ENCODE data around the gene PLEKHH2. TPM values are rescaled to one million over a fixed set of nuclear protein-coding genes. Genes with fewer than 3 reads are reported as not detected.

The PLEKHH2 gene
- total RNA-seq, 1 donor from 2014 or later: 2.1 TPM

- no peaks in the 10 kb centered on the region for H3K4me1 Mint-ChIP-seq
- no peak overlapping the region for H3K27ac Mint-ChIP-seq (ENCODE audit: unreplicated experiment)
- no peaks in the 10 kb centered on the region for H3K9me3 Mint-ChIP-seq
- H3K4me3 Mint-ChIP-seq: no peak overlapping the region
- H3K27me3 Mint-ChIP-seq (ENCODE audit: low read depth): no peaks in the 10 kb centered on the region
- no peaks in the 10 kb centered on the region for H3K36me3 Mint-ChIP-seq (ENCODE audit: low read depth)
- no peak for DNase-seq (ENCODE audit: low read depth, low spot score)
- no peak for TF ChIP-seq CTCF (conservative IDR thresholded peaks at IDR 0.05)
Observed at GRCh38 chr2:43707255-43708015, 70.4 kb downstream of the PLEKHH2 start.

GRCh38 chr2:43708178-43708577, 71.1 kb downstream of the PLEKHH2 start:
- Mint-ChIP-seq H3K36me3 (ENCODE audit: low read depth) (no peaks in the 10 kb centered on the region), H3K27me3 (ENCODE audit: low read depth) (no peaks in the 10 kb centered on the region), H3K4me1 (no peaks in the 10 kb centered on the region), H3K4me3 (no peak overlapping the region), H3K9me3 (no peaks in the 10 kb centered on the region), H3K27ac (ENCODE audit: unreplicated experiment) (no peak overlapping the region)
- TF ChIP-seq CTCF (conservative IDR thresholded peaks at IDR 0.05): no peak
- no peak for DNase-seq (ENCODE audit: low read depth, low spot score)

- no peak for DNase-seq (ENCODE audit: low read depth, low spot score)
- H3K9me3 Mint-ChIP-seq: no peaks in the 10 kb centered on the region
- H3K4me1 Mint-ChIP-seq: no peaks in the 10 kb centered on the region
- no peak overlapping the region for H3K27ac Mint-ChIP-seq (ENCODE audit: unreplicated experiment)
- H3K27me3 Mint-ChIP-seq (ENCODE audit: low read depth): no peaks in the 10 kb centered on the region
- H3K4me3 Mint-ChIP-seq: no peak overlapping the region
- no peaks in the 10 kb centered on the region for H3K36me3 Mint-ChIP-seq (ENCODE audit: low read depth)
- no peak for TF ChIP-seq CTCF (conservative IDR thresholded peaks at IDR 0.05)
Observed at GRCh38 chr2:43708891-43709290, 71.8 kb downstream of the PLEKHH2 start.

GRCh38 chr2:43710866-43711265, 73.8 kb downstream of the PLEKHH2 start:
- DNase-seq (ENCODE audit: low read depth, low spot score): no peak
- Mint-ChIP-seq H3K9me3 (no peaks in the 10 kb centered on the region), H3K36me3 (ENCODE audit: low read depth) (no peaks in the 10 kb centered on the region), H3K4me1 (no peaks in the 10 kb centered on the region), H3K27me3 (ENCODE audit: low read depth) (no peaks in the 10 kb centered on the region), H3K27ac (ENCODE audit: unreplicated experiment) (no peak overlapping the region), H3K4me3 (no peak overlapping the region)
- TF ChIP-seq CTCF (conservative IDR thresholded peaks at IDR 0.05): no peak

- no peak for TF ChIP-seq CTCF (conservative IDR thresholded peaks at IDR 0.05)
Observed at GRCh38 chr2:43714164-43714563, 77.1 kb downstream of the PLEKHH2 start.

More at GRCh38 chr2:43714164-43714563, 77.1 kb downstream of the PLEKHH2 start:
- Mint-ChIP-seq H3K27ac (ENCODE audit: unreplicated experiment) (no peak overlapping the region), H3K4me1 (no peaks in the 10 kb centered on the region), H3K36me3 (ENCODE audit: low read depth) (no peaks in the 10 kb centered on the region), H3K4me3 (no peak overlapping the region), H3K9me3 (no peaks in the 10 kb centered on the region), H3K27me3 (ENCODE audit: low read depth) (no peaks in the 10 kb centered on the region)
- DNase-seq (ENCODE audit: low read depth, low spot score): no peak
